ENCODE measurements around the gene PKN2. TPM values are rescaled to one million over a fixed set of nuclear protein-coding genes. Genes with fewer than 3 reads are reported as not detected.

Gene PKN2
- total RNA-seq, 2 experiments from 2014 or later, result 18.0 to 18.1 TPM

GRCh38 chr1:88742531-88742930, 58.5 kb downstream of the PKN2 start:
- no peaks in the 10 kb centered on the region for H3K27me3 Mint-ChIP-seq
- TF ChIP-seq CTCF (IDR thresholded peaks at IDR 0.05), result no peak
- ATAC-seq, result no peak
- DNase-seq, result no peak
- no peaks in the 10 kb centered on the region for H3K9me3 Mint-ChIP-seq
- CTCF ChIA-PET, result interaction anchor here (0.6 kb wide), 1 partner anchor 138 kb away, joined by 3 read pairs; no protein-coding TSS in a partner anchor
- no peak overlapping the region for H3K27ac Mint-ChIP-seq
- peaks cover 7% of the 10 kb centered on the region for H3K4me1 Mint-ChIP-seq (ENCODE audit: low read depth)
- POLR2A ChIA-PET, result no interaction called here
- peaks cover 25% of the 10 kb centered on the region for H3K36me3 Mint-ChIP-seq (ENCODE audit: low read depth)
- intact Hi-C loops (cut with micrococcal nuclease), result no loop called here
- H3K4me3 Mint-ChIP-seq, result no peak overlapping the region

- H3K4me1 Mint-ChIP-seq (ENCODE audit: low read depth), result peaks cover 4% of the 10 kb centered on the region
- ATAC-seq, result no peak
- no peaks in the 10 kb centered on the region for H3K27me3 Mint-ChIP-seq
- POLR2A ChIA-PET, result interaction anchor here (0.8 kb wide), 1 partner anchor 50 kb away, joined by 3 read pairs; no protein-coding TSS in a partner anchor
- intact Hi-C loops (cut with micrococcal nuclease), result no loop called here
- no peaks in the 10 kb centered on the region for H3K9me3 Mint-ChIP-seq
- CTCF ChIA-PET, result no interaction called here
- peak overlapping the region; percentile 20 for H3K27ac Mint-ChIP-seq
- DNase-seq, result no peak
- peaks cover 22% of the 10 kb centered on the region for H3K36me3 Mint-ChIP-seq (ENCODE audit: low read depth)
- H3K4me3 Mint-ChIP-seq, result no peak overlapping the region
- TF ChIP-seq CTCF (IDR thresholded peaks at IDR 0.05), result no peak
Observed at GRCh38 chr1:88744142-88744541, 60.1 kb downstream of the PKN2 start.

GRCh38 chr1:88746916-88747315, 62.8 kb downstream of the PKN2 start:
- no peaks in the 10 kb centered on the region for H3K9me3 Mint-ChIP-seq
- ATAC-seq (no peak), DNase-seq (no peak)
- POLR2A ChIA-PET, result no interaction called here
- TF ChIP-seq CTCF (IDR thresholded peaks at IDR 0.05), result no peak
- no peaks in the 10 kb centered on the region for H3K27me3 Mint-ChIP-seq
- no peak overlapping the region for H3K27ac Mint-ChIP-seq
- peaks cover 23% of the 10 kb centered on the region for H3K36me3 Mint-ChIP-seq (ENCODE audit: low read depth)
- intact Hi-C loops (cut with micrococcal nuclease), result no loop called here
- peaks cover 2% of the 10 kb centered on the region for H3K4me1 Mint-ChIP-seq (ENCODE audit: low read depth)
- H3K4me3 Mint-ChIP-seq, result no peak overlapping the region
- CTCF ChIA-PET, result no interaction called here

- TF ChIP-seq CTCF (IDR thresholded peaks at IDR 0.05), result no peak
- peaks cover 9% of the 10 kb centered on the region for H3K36me3 Mint-ChIP-seq (ENCODE audit: low read depth)
- no peak for DNase-seq
- intact Hi-C loops (cut with micrococcal nuclease), result no loop called here
- no peak overlapping the region for H3K4me3 Mint-ChIP-seq
- POLR2A ChIA-PET, result no interaction called here
- H3K27ac Mint-ChIP-seq, result no peak overlapping the region
- no peaks in the 10 kb centered on the region for H3K9me3 Mint-ChIP-seq
- H3K27me3 Mint-ChIP-seq, result no peaks in the 10 kb centered on the region
- no peak for ATAC-seq
- peaks cover 2% of the 10 kb centered on the region for H3K4me1 Mint-ChIP-seq (ENCODE audit: low read depth)
- CTCF ChIA-PET, result no interaction called here
Observed at GRCh38 chr1:88751714-88752113, 67.6 kb downstream of the PKN2 start.

- no peak overlapping the region for H3K27ac Mint-ChIP-seq
- peaks cover 12% of the 10 kb centered on the region for H3K36me3 Mint-ChIP-seq (ENCODE audit: low read depth)
- H3K9me3 Mint-ChIP-seq, result no peaks in the 10 kb centered on the region
- CTCF ChIA-PET, result no interaction called here
- intact Hi-C loops (cut with micrococcal nuclease), result no loop called here
- no peak for ATAC-seq
- TF ChIP-seq CTCF (IDR thresholded peaks at IDR 0.05), result no peak
- no peak overlapping the region for H3K4me3 Mint-ChIP-seq
- H3K27me3 Mint-ChIP-seq, result no peaks in the 10 kb centered on the region
- H3K4me1 Mint-ChIP-seq (ENCODE audit: low read depth), result peaks cover 2% of the 10 kb centered on the region
- no peak for DNase-seq
- POLR2A ChIA-PET, result no interaction called here
Observed at GRCh38 chr1:88753506-88753905, 69.4 kb downstream of the PKN2 start.
